Liver (tissue), 9 donors: ENCODE measurements around the gene THSD7B. TPM values are rescaled to one million over a fixed set of nuclear protein-coding genes. Genes with fewer than 3 reads are reported as not detected.

Experiments used
- DNase-seq: peaks from one replicate; pipeline ENCODE4 v3.0.0-alpha.2; 2017; ENCODE audit warnings: low spot score
- H3K27ac ChIP-seq, 2 donors: one replicate each; pipeline ENCODE4 v1.7.0; 2013; ENCODE audit warnings: inconsistent platforms in 2 of 2, low read length in 2 of 2, control low read depth in 1 of 2, low read depth in 1 of 2, mild to moderate bottlenecking in 1 of 2
- H3K27me3 ChIP-seq, 4 donors: one replicate each; pipeline versions ENCODE4 v1.6.1 to v1.7.0; 2013; ENCODE audit warnings: low read length in 3 of 4, inconsistent platforms in 1 of 4, mild to moderate bottlenecking in 1 of 4, moderate library complexity in 1 of 4; ENCODE audit not compliant: control insufficient read depth in 4 of 4, insufficient read depth in 4 of 4
- H3K36me3 ChIP-seq, 4 donors: one replicate each; pipeline versions ENCODE4 v1.6.1 to v1.7.0; 2013; ENCODE audit warnings: low read length in 3 of 4, mild to moderate bottlenecking in 3 of 4, low read depth in 1 of 4, moderate library complexity in 1 of 4; ENCODE audit not compliant: control insufficient read depth in 4 of 4, insufficient read depth in 3 of 4
- H3K4me1 ChIP-seq, 4 donors: one replicate each; pipeline versions ENCODE4 v1.6.1 to v1.7.0; 2013; ENCODE audit warnings: low read length in 3 of 4, mild to moderate bottlenecking in 3 of 4, moderate library complexity in 1 of 4; ENCODE audit not compliant: control insufficient read depth in 4 of 4, insufficient read depth in 4 of 4
- H3K4me3 ChIP-seq, 3 donors: one replicate each; pipeline versions ENCODE4 v1.6.1 to v1.7.0; 2013; ENCODE audit warnings: low read length in 3 of 3, control low read depth in 1 of 3, low read depth in 1 of 3, mild to moderate bottlenecking in 1 of 3
- H3K9ac ChIP-seq, 2 donors: one replicate each; pipeline ENCODE4 v1.7.0; 2013; ENCODE audit warnings: low read length in 2 of 2, mild to moderate bottlenecking in 2 of 2, moderate library complexity in 2 of 2, control low read depth in 1 of 2, low read depth in 1 of 2
- H3K9me3 ChIP-seq, 4 donors: one replicate each; pipeline versions ENCODE4 v1.6.1 to v1.7.0; 2013; ENCODE audit warnings: low read length in 3 of 4; ENCODE audit not compliant: control insufficient read depth in 4 of 4
- CTCF ChIP-seq: fragments of 150-350 bp; IDR thresholded peaks from 2 replicates; pipeline ENCODE4 v1.5.1; 2017; ENCODE audit warnings: improper control_type of control experiment, low read depth, low read length; ENCODE audit not compliant: missing input control
- EGR1 ChIP-seq, 2 donors: IDR thresholded peaks; 2 replicates each; pipeline ENCODE4 v1.6.1; 2016 to 2018; ENCODE audit warnings: antibody characterized with exemption in 2 of 2, low read depth in 2 of 2
- FOXA1 ChIP-seq: IDR thresholded peaks from 2 replicates; pipeline ENCODE4 v1.6.1; 2016; ENCODE audit warnings: antibody characterized with exemption
- FOXA2 ChIP-seq: IDR thresholded peaks from 2 replicates; pipeline ENCODE4 v1.6.1; 2016; ENCODE audit warnings: antibody characterized with exemption
- GABPA ChIP-seq, 2 donors: IDR thresholded peaks in 1 of 2; conservative IDR thresholded peaks in 1 of 2; 2 replicates each; pipeline ENCODE4 v1.6.1; 2016; ENCODE audit warnings: antibody characterized with exemption in 2 of 2, mild to moderate bottlenecking in 1 of 2, moderate library complexity in 1 of 2
- HNF4A ChIP-seq, 2 donors: conservative IDR thresholded peaks; 2 replicates each; pipeline ENCODE4 v1.6.1; 2016; ENCODE audit warnings: antibody characterized with exemption in 2 of 2, mild to moderate bottlenecking in 2 of 2
- HNF4G ChIP-seq: IDR thresholded peaks from 2 replicates; pipeline ENCODE4 v1.6.1; 2016; ENCODE audit warnings: antibody characterized with exemption
- JUND ChIP-seq, 2 donors: IDR thresholded peaks; 2 replicates each; pipeline ENCODE4 v1.6.1; 2016; ENCODE audit warnings: antibody characterized with exemption in 2 of 2
- MAX ChIP-seq: IDR thresholded peaks from 2 replicates; pipeline ENCODE4 v1.6.1; 2016; ENCODE audit warnings: antibody characterized with exemption
- NR2F2 ChIP-seq: IDR thresholded peaks from 2 replicates; pipeline ENCODE4 v1.6.1; 2016; ENCODE audit warnings: antibody characterized with exemption
- RAD21 ChIP-seq, 2 donors: IDR thresholded peaks; 2 replicates each; pipeline ENCODE4 v1.6.1; 2016; ENCODE audit warnings: antibody characterized with exemption in 2 of 2, mild to moderate bottlenecking in 2 of 2
- RXRA ChIP-seq, 2 donors: IDR thresholded peaks; 2 replicates each; pipeline ENCODE4 v1.6.1; 2017 to 2018; ENCODE audit warnings: antibody characterized with exemption in 2 of 2, mild to moderate bottlenecking in 1 of 2
- SP1 ChIP-seq: IDR thresholded peaks from 2 replicates; pipeline ENCODE4 v1.6.1; 2018; ENCODE audit warnings: antibody characterized with exemption, mild to moderate bottlenecking
- TAF1 ChIP-seq: conservative IDR thresholded peaks from 2 replicates; pipeline ENCODE4 v1.6.1; 2016; ENCODE audit warnings: antibody characterized with exemption, mild to moderate bottlenecking
- YY1 ChIP-seq: IDR thresholded peaks from 2 replicates; pipeline ENCODE4 v1.6.1; 2016; ENCODE audit warnings: antibody characterized with exemption, mild to moderate bottlenecking
- ZBTB33 ChIP-seq: IDR thresholded peaks from 2 replicates; pipeline ENCODE4 v1.6.1; 2016; ENCODE audit warnings: antibody characterized with exemption
- WGBS: extraction: QIAGEN DNeasy Blood & Tissue Kit; methylation state at CpG from one replicate; pipeline ENCODE4 v1.1.7; 2013; 5-methylcytosine and 5-hydroxymethylcytosine counted together
- polyA plus RNA-seq, 2 donors: library from polyadenylated mRNA; stranded (reverse) in 1 of 2; unstranded in 1 of 2; fragments of 200-250 nt in 1 of 2; fragments of >200 nt in 1 of 2; fragmentation: Nextera tagmentation in 1 of 2; extraction: Ambion mirVana in 1 of 2; gene quantifications; one replicate each; pipeline versions ENCODE4 v1.2.1 to v1.2.3, GENCODE V29; 2013 to 2015
- total RNA-seq, 2 donors: library from RNA; depleted of rRNA; stranded (reverse); fragments of >200 nt; gene quantifications; one replicate each; pipeline ENCODE4 v1.2.3, GENCODE V29; 2014
- donor health status: healthy.
- donor health status: healthy.
- donor health status: healthy.
- donor health status: healthy.
- donor health status: healthy.

The THSD7B gene
- total and polyA plus RNA-seq, 4 donors, result 0.01 to 0.75 (median 0.42) TPM; not detected in 1

GRCh38 chr2:137111896-137112295, 346.6 kb downstream of the THSD7B start:
- no peak overlapping the region for H3K9ac ChIP-seq
- no peak overlapping the region for H3K27ac ChIP-seq
- TF ChIP-seq HNF4G, result no peak
- no peaks in the 10 kb centered on the region for H3K9me3 ChIP-seq
- H3K4me3 ChIP-seq, result no peak overlapping the region
- DNase-seq, result no peak
- H3K36me3 ChIP-seq, result no peaks in the 10 kb centered on the region
- no peaks in the 10 kb centered on the region for H3K4me1 ChIP-seq
- peaks cover 0 to 2% (median 0%) of the 10 kb centered on the region in 4 donors for H3K27me3 ChIP-seq
- WGBS, result 79% methylated on average over 5 of the region's 5 CpGs

GRCh38 chr2:137115081-137115794, 349.9 kb downstream of the THSD7B start:
- TF ChIP-seq JUND (IDR thresholded peaks at IDR 0.05), result no peak
- no peak for TF ChIP-seq GABPA (IDR thresholded peaks at IDR 0.05 in 1 of 2, conservative IDR thresholded peaks at IDR 0.05 in 1 of 2)
- TF ChIP-seq TAF1, result no peak
- no peak for TF ChIP-seq ZBTB33
- TF ChIP-seq CTCF, result no peak
- TF ChIP-seq RXRA (IDR thresholded peaks at IDR 0.05), result no peak
- TF ChIP-seq RAD21 (IDR thresholded peaks at IDR 0.05), result no peak
- TF ChIP-seq MAX, result no peak
- no peak for TF ChIP-seq SP1
- TF ChIP-seq EGR1 (IDR thresholded peaks at IDR 0.05; ENCODE audit: low read depth in 2 of 2), result no peak
- TF ChIP-seq HNF4A (conservative IDR thresholded peaks at IDR 0.05), result no peak
- no peak for TF ChIP-seq NR2F2
- no peak for TF ChIP-seq YY1
- no peak for TF ChIP-seq HNF4G
- no peak for TF ChIP-seq FOXA1
- no peaks in the 10 kb centered on the region for H3K36me3 ChIP-seq
- no peaks in the 10 kb centered on the region for H3K9me3 ChIP-seq
- H3K27ac ChIP-seq, result no peak overlapping the region
- peaks cover 0 to 2% (median 0%) of the 10 kb centered on the region in 4 donors for H3K27me3 ChIP-seq
- H3K9ac ChIP-seq, result no peak overlapping the region
- H3K4me1 ChIP-seq, result no peaks in the 10 kb centered on the region
- 86% methylated on average over 10 of the region's 10 CpGs for WGBS
- no peak for DNase-seq
- H3K4me3 ChIP-seq, result no peak overlapping the region

- H3K4me3 ChIP-seq, result no peak overlapping the region
- no peaks in the 10 kb centered on the region for H3K36me3 ChIP-seq
- H3K27me3 ChIP-seq, result peaks cover 0 to 2% (median 0%) of the 10 kb centered on the region in 4 donors
- 80% methylated on average over 1 of the region's 1 CpG for WGBS
- TF ChIP-seq ZBTB33 (no peak), EGR1 (IDR thresholded peaks at IDR 0.05; ENCODE audit: low read depth in 2 of 2) (no peak), YY1 (no peak), FOXA2 (no peak)
- no peak overlapping the region for H3K9ac ChIP-seq
- DNase-seq, result no peak
- no peaks in the 10 kb centered on the region for H3K4me1 ChIP-seq
- no peaks in the 10 kb centered on the region for H3K9me3 ChIP-seq
- H3K27ac ChIP-seq, result no peak overlapping the region
These were observed 350.4 kb downstream of the THSD7B start for GRCh38 chr2:137115795-137116089.
